A549 (cell line): Measurements from ENCODE around the gene DTNB. TPM values are rescaled to one million over a fixed set of nuclear protein-coding genes. Genes with fewer than 3 reads are reported as not detected.

Source experiments
- ATAC-seq, 2 experiments: fragments of 200-7000 bp in 1 of 2; fragments of >200 bp in 1 of 2; cut with Nextera tagmentation in 1 of 2; cut with Tn5 transposase in 1 of 2; 3 replicates each; pipeline versions ENCODE4 v1.8.0 to v1.9.1; 2018 to 2020; ENCODE audit warnings: mild to moderate bottlenecking in 1 of 2, moderate library complexity in 1 of 2
- CTCF ChIA-PET: fragments of 300-600 bp; sonication (Branson Sonifier 250); formaldehyde crosslinking; extraction: SDS; loops from one replicate; lab custom pipeline; 2021; ENCODE audit warnings: antibody characterized with exemption, inconsistent platforms; lab: Yijun Ruan, JAX
- POLR2A ChIA-PET: fragments of 350-600 bp; formaldehyde crosslinking; extraction: SDS; loops from one replicate; lab custom pipeline; 2021; ENCODE audit warnings: antibody characterized with exemption, inconsistent platforms; lab: Yijun Ruan, JAX
- DNase-seq, 2 experiments: peaks; one replicate each; pipeline versions ENCODE4 v3.0.0 to v3.0.0-alpha.2; 2011 to 2016; ENCODE audit warnings: low read depth in 1 of 2, low spot score in 1 of 2
- FAIRE-seq: peaks from 2 replicates; lab custom pipeline; 2011; peaks lifted over from hg19 to GRCh38; lab: Jason Lieb, UNC
- H3K27ac ChIP-seq, 2 experiments: fragments of >200 bp; sonication (Bioruptor Twin); formaldehyde crosslinking; 3 replicates each; pipeline ENCODE4 v1.5.1; 2016 to 2017
- H3K4me1 ChIP-seq: fragments of >200 bp; sonication (Bioruptor Twin); formaldehyde crosslinking; 3 replicates; pipeline ENCODE4 v1.6.1; 2016
- H3K4me2 ChIP-seq: fragments of >200 bp; sonication (Bioruptor Twin); formaldehyde crosslinking; 3 replicates; pipeline ENCODE4 v1.6.1; 2016
- H3K4me3 ChIP-seq: fragments of >200 bp; sonication (Bioruptor Twin); formaldehyde crosslinking; 3 replicates; pipeline ENCODE4 v1.5.1; 2016
- H3K9me3 ChIP-seq: fragments of >200 bp; sonication (Bioruptor Twin); formaldehyde crosslinking; 3 replicates; pipeline ENCODE4 v1.6.1; 2016
- CBX2 ChIP-seq: fragments of 200-600 bp; sonication (generic); IDR thresholded peaks from 2 replicates; pipeline ENCODE4 v1.6.1; 2016; ENCODE audit warnings: low read depth, mild to moderate bottlenecking, borderline replicate concordance
- CBX8 ChIP-seq: fragments of 200-600 bp; sonication (generic); IDR thresholded peaks from 2 replicates; pipeline ENCODE4 v1.6.1; 2016
- CHD2 ChIP-seq: fragments of 150-350 bp; IDR thresholded peaks from 2 replicates; pipeline ENCODE4 v1.6.1; 2014; ENCODE audit warnings: low read length; ENCODE audit not compliant: partially characterized antibody
- CHD4 ChIP-seq: fragments of 200-600 bp; sonication (generic); IDR thresholded peaks from 2 replicates; pipeline ENCODE4 v1.6.1; 2016; ENCODE audit warnings: antibody characterized with exemption, mild to moderate bottlenecking, borderline replicate concordance
- ESRRA ChIP-seq: fragments of 150-350 bp; IDR thresholded peaks from 2 replicates; pipeline ENCODE4 v1.6.1; 2014; ENCODE audit warnings: mild to moderate bottlenecking, low read length, borderline replicate concordance
- FOXS1 ChIP-seq: fragments of 250-450 bp; sonication (Bioruptor Pico); IDR thresholded peaks from 2 replicates; pipeline ENCODE4 v1.5.0; 2020; ENCODE audit warnings: mild to moderate bottlenecking, moderate library complexity
- GATA3 ChIP-seq: IDR thresholded peaks from 2 replicates; pipeline ENCODE4 v1.6.1; 2012; ENCODE audit warnings: borderline replicate concordance
- HOXB13 ChIP-seq: fragments of 250-450 bp; sonication (Bioruptor Pico); IDR thresholded peaks from 2 replicates; pipeline ENCODE4 v1.5.0; 2020; ENCODE audit warnings: low read depth, mild to moderate bottlenecking, moderate library complexity
- JUNB ChIP-seq: fragments of >200 bp; sonication (Bioruptor Twin); formaldehyde crosslinking; IDR thresholded peaks from 2 replicates; pipeline ENCODE4 v1.6.1; 2016
- KDM1A ChIP-seq: fragments of 200-600 bp; sonication (generic); IDR thresholded peaks from 2 replicates; pipeline ENCODE4 v1.6.1; 2016; ENCODE audit warnings: low read depth, mild to moderate bottlenecking
- KDM5A ChIP-seq: fragments of 200-600 bp; sonication (generic); IDR thresholded peaks from 2 replicates; pipeline ENCODE4 v1.6.1; 2016; ENCODE audit warnings: antibody characterized with exemption, mild to moderate bottlenecking
- MYC ChIP-seq: IDR thresholded peaks from 2 replicates; pipeline ENCODE4 v1.6.1; 2012; ENCODE audit warnings: mild to moderate bottlenecking, inconsistent platforms, low read length, improper control_type of control experiment, borderline replicate concordance
- PHF8 ChIP-seq: fragments of 200-600 bp; sonication (generic); IDR thresholded peaks from 2 replicates; pipeline ENCODE4 v1.6.1; 2016; ENCODE audit warnings: low read depth, mild to moderate bottlenecking, antibody characterized with exemption, moderate library complexity, borderline replicate concordance
- TFCP2L1 ChIP-seq: fragments of 250-450 bp; sonication (Bioruptor Pico); IDR thresholded peaks from 2 replicates; pipeline ENCODE4 v1.5.0; 2021; ENCODE audit warnings: mild to moderate bottlenecking
- ZSCAN20 ChIP-seq: fragments of 250-450 bp; sonication (Bioruptor Pico); IDR thresholded peaks from 2 replicates; pipeline ENCODE4 v1.8.0; 2022; ENCODE audit warnings: mild to moderate bottlenecking, moderate library complexity
- WGBS: methylation state at CpG from one replicate; pipeline ENCODE4 v1.1.6; 2017; ENCODE audit errors: missing lambda C conversion rate; 5-methylcytosine and 5-hydroxymethylcytosine counted together
- polyA plus RNA-seq, 4 experiments: library from polyadenylated mRNA; depleted of rRNA in 3 of 4; stranded (reverse); fragments of >200 nt; fragmentation: RNase III in 1 of 4; extraction: RNeasy Plus Mini Kit Qiagen cat#74134 plus additional on column Dnase treatment in 1 of 4; gene quantifications; 2 replicates in 3 of 4; 3 replicates in 1 of 4; pipeline ENCODE4 v1.2.3, GENCODE V29; 2011 to 2017
- TF ChIP-seq, protein P1 (sequence below): fragments of >200 bp; sonication (Bioruptor Twin); formaldehyde crosslinking; IDR thresholded peaks from 2 replicates; pipeline ENCODE4 v1.6.1; 2016
- TF ChIP-seq, protein P2 (sequence below): fragments of 250-450 bp; sonication (Bioruptor Pico); IDR thresholded peaks from 2 replicates; pipeline ENCODE4 v1.5.0; 2020; ENCODE audit warnings: low read depth, mild to moderate bottlenecking, moderate library complexity
- TF ChIP-seq, protein P3 (sequence below): fragments of >200 bp; sonication (Bioruptor Twin); formaldehyde crosslinking; IDR thresholded peaks from 3 replicates; pipeline ENCODE4 v1.6.1; 2016
- TF ChIP-seq, protein P4 (sequence below): fragments of 200-600 bp; sonication (generic); IDR thresholded peaks from 2 replicates; pipeline ENCODE4 v1.6.1; 2016; ENCODE audit warnings: antibody characterized with exemption, mild to moderate bottlenecking, moderate library complexity
- TF ChIP-seq, protein P5 (sequence below): fragments of 450-650 bp; IDR thresholded peaks from 2 replicates; pipeline ENCODE4 v1.6.1; 2014; ENCODE audit warnings: antibody characterized with exemption

The DTNB gene
- polyA plus RNA-seq, 2 of the 4 experiments (the other 2 are of a cell fraction) = 11.2 to 32.6 TPM

DNA sequence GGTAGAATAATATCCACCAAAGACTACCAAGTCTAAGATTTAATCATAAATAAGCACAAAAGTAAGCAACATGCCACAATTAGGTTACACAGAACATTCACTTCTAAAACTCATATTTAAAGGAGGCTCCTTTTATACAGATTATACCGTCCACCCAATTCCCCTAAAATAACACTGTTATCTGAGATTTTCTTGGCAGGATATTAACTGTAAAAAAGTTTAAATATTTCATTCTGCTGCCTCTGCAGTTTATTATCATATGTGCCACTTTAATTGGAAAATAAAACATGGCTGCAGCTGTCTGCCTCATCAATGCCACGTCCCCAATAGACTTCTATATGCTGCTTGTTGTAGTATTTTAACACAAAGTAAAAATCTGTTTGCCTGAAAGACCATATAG is 140.9 kb downstream of the DTNB start (continued):
- TF ChIP-seq FOXS1 = no peak

DNA sequence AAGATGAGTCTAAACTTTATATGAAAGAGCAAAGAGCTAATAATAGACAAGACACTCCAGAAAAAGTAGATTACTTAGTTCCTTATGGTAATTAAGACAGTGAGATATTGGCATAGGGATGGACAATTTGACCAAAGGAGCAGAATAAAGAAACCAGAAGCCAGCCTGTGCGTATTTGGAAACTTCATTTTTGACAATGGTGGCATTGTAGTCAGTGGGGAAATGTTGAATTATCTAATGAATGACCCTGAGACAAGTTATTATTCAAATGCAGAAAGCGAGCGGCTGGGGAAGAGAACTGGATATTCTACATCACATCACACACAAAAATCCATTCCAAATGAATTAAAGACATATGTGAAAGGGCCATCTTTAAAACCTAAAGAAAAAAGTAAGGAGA is 144.3 kb downstream of the DTNB start:
- Histone ChIP-seq H3K4me1 (no peaks in the 10 kb centered on the region), H3K9me3 (no peaks in the 10 kb centered on the region), H3K27ac (no peak overlapping the region), H3K4me2 (no peak overlapping the region), H3K4me3 (no peak overlapping the region)
- ATAC-seq (no peak), DNase-seq (no peak), FAIRE-seq (no peak)
- WGBS = 93% methylated on average over 3 of the region's 3 CpGs
- ChIA-PET POLR2A (no interaction called here), CTCF (interaction anchor here (1.1 to 1.8 kb wide), 2 partner anchors 18 to 152 kb away, joined by 3 read pairs; no protein-coding TSS in a partner anchor)
- no peak for TF ChIP-seq MYC
- no peak for TF ChIP-seq KDM1A
- no peak for TF ChIP-seq CBX2
- no peak for TF ChIP-seq ZSCAN20 (CRISPR knock-in tag)
- TF ChIP-seq ESRRA = no peak
- no peak for TF ChIP-seq PHF8
- no peak for TF ChIP-seq CHD4
- no peak for TF ChIP-seq CBX8
- no peak for TF ChIP-seq GATA3
- TF ChIP-seq, protein P1, sequence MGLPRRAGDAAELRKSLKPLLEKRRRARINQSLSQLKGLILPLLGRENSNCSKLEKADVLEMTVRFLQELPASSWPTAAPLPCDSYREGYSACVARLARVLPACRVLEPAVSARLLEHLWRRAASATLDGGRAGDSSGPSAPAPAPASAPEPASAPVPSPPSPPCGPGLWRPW = no peak
- TF ChIP-seq, protein P2, sequence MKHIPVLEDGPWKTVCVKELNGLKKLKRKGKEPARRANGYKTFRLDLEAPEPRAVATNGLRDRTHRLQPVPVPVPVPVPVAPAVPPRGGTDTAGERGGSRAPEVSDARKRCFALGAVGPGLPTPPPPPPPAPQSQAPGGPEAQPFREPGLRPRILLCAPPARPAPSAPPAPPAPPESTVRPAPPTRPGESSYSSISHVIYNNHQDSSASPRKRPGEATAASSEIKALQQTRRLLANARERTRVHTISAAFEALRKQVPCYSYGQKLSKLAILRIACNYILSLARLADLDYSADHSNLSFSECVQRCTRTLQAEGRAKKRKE (CRISPR knock-in tag) = no peak
- no peak for TF ChIP-seq CHD2
- TF ChIP-seq JUNB = no peak
- TF ChIP-seq, protein P3, sequence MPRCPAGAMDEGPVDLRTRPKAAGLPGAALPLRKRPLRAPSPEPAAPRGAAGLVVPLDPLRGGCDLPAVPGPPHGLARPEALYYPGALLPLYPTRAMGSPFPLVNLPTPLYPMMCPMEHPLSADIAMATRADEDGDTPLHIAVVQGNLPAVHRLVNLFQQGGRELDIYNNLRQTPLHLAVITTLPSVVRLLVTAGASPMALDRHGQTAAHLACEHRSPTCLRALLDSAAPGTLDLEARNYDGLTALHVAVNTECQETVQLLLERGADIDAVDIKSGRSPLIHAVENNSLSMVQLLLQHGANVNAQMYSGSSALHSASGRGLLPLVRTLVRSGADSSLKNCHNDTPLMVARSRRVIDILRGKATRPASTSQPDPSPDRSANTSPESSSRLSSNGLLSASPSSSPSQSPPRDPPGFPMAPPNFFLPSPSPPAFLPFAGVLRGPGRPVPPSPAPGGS = no peak
- TF ChIP-seq, protein P4, sequence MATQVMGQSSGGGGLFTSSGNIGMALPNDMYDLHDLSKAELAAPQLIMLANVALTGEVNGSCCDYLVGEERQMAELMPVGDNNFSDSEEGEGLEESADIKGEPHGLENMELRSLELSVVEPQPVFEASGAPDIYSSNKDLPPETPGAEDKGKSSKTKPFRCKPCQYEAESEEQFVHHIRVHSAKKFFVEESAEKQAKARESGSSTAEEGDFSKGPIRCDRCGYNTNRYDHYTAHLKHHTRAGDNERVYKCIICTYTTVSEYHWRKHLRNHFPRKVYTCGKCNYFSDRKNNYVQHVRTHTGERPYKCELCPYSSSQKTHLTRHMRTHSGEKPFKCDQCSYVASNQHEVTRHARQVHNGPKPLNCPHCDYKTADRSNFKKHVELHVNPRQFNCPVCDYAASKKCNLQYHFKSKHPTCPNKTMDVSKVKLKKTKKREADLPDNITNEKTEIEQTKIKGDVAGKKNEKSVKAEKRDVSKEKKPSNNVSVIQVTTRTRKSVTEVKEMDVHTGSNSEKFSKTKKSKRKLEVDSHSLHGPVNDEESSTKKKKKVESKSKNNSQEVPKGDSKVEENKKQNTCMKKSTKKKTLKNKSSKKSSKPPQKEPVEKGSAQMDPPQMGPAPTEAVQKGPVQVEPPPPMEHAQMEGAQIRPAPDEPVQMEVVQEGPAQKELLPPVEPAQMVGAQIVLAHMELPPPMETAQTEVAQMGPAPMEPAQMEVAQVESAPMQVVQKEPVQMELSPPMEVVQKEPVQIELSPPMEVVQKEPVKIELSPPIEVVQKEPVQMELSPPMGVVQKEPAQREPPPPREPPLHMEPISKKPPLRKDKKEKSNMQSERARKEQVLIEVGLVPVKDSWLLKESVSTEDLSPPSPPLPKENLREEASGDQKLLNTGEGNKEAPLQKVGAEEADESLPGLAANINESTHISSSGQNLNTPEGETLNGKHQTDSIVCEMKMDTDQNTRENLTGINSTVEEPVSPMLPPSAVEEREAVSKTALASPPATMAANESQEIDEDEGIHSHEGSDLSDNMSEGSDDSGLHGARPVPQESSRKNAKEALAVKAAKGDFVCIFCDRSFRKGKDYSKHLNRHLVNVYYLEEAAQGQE = no peak
- TF ChIP-seq, protein P5, sequence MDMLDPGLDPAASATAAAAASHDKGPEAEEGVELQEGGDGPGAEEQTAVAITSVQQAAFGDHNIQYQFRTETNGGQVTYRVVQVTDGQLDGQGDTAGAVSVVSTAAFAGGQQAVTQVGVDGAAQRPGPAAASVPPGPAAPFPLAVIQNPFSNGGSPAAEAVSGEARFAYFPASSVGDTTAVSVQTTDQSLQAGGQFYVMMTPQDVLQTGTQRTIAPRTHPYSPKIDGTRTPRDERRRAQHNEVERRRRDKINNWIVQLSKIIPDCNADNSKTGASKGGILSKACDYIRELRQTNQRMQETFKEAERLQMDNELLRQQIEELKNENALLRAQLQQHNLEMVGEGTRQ = no peak
- no peak for TF ChIP-seq TFCP2L1 (CRISPR knock-in tag)
- no peak for TF ChIP-seq KDM5A
- TF ChIP-seq HOXB13 (CRISPR knock-in tag) = no peak
